ENCODE results near the gene FAM89A. TPM values are rescaled to one million over a fixed set of nuclear protein-coding genes. Genes with fewer than 3 reads are reported as not detected.
"Not testable (repeated sequence)": the region's sequence is repeated elsewhere in the genome, so short reads cannot be mapped to it uniquely, and the experiment has no call there.

FAM89A gene
- total RNA-seq, 3 donors from 2014 or later (not counting 1 experiment from before 2014, with no cell fraction given): 1.4 to 2.5 (median 2.0) TPM

DNA sequence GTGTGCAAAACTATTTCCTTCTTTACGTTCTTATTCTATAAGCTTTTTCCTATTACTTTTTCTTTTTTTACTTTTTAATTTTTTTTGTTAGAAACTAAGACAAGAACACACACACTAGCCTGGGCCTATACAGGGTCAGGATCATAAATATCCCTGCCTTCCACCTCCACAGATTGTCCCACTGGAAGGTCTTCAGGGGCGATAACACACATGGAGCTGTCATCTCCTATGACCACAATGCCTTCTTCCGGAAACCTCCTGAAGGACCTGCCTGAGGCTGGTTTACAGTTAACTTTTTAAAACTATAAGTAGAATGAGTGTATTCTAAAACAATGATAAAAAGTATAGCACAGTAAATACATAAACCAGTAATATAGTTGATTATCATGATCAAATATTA lies 10.3 kb upstream of the FAM89A start:
- Mint-ChIP-seq H3K27ac (no peak overlapping the region), H3K27me3 (ENCODE audit: low read depth in 2 of 2) (peaks cover 20 to 31% of the 10 kb centered on the region in 2 donors), H3K4me1 (peaks cover 0 to 10% of the 10 kb centered on the region in 2 donors), H3K4me3 (no peak overlapping the region), H3K36me3 (no peaks in the 10 kb centered on the region), H3K9me3 (no peaks in the 10 kb centered on the region)
- WGBS (ENCODE audit: insufficient coverage): 78% methylated on average over 2 of the region's 3 CpGs
- no peak overlapping the region for H3K27ac ChIP-seq (ENCODE audit: low read length)
- H3K9me3 ChIP-seq (ENCODE audit: control insufficient read depth, insufficient read depth, low read length): no peaks in the 10 kb centered on the region
- DNase-seq (no peak), ATAC-seq (no peak)
- TF ChIP-seq, protein P1, sequence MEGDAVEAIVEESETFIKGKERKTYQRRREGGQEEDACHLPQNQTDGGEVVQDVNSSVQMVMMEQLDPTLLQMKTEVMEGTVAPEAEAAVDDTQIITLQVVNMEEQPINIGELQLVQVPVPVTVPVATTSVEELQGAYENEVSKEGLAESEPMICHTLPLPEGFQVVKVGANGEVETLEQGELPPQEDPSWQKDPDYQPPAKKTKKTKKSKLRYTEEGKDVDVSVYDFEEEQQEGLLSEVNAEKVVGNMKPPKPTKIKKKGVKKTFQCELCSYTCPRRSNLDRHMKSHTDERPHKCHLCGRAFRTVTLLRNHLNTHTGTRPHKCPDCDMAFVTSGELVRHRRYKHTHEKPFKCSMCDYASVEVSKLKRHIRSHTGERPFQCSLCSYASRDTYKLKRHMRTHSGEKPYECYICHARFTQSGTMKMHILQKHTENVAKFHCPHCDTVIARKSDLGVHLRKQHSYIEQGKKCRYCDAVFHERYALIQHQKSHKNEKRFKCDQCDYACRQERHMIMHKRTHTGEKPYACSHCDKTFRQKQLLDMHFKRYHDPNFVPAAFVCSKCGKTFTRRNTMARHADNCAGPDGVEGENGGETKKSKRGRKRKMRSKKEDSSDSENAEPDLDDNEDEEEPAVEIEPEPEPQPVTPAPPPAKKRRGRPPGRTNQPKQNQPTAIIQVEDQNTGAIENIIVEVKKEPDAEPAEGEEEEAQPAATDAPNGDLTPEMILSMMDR (IDR thresholded peaks at IDR 0.05): no peak
- H3K27me3 ChIP-seq (ENCODE audit: control insufficient read depth, insufficient read depth, low read length): no peaks in the 10 kb centered on the region
- intact Hi-C loops (cut with micrococcal nuclease): no loop called here
- H3K4me1 ChIP-seq (ENCODE audit: control insufficient read depth, insufficient read depth, low read length): peaks cover 3% of the 10 kb centered on the region
- no peaks in the 10 kb centered on the region for H3K36me3 ChIP-seq (ENCODE audit: control insufficient read depth, insufficient read depth, low read length)
- no peak overlapping the region for H3K4me3 ChIP-seq (ENCODE audit: low read length)

DNA sequence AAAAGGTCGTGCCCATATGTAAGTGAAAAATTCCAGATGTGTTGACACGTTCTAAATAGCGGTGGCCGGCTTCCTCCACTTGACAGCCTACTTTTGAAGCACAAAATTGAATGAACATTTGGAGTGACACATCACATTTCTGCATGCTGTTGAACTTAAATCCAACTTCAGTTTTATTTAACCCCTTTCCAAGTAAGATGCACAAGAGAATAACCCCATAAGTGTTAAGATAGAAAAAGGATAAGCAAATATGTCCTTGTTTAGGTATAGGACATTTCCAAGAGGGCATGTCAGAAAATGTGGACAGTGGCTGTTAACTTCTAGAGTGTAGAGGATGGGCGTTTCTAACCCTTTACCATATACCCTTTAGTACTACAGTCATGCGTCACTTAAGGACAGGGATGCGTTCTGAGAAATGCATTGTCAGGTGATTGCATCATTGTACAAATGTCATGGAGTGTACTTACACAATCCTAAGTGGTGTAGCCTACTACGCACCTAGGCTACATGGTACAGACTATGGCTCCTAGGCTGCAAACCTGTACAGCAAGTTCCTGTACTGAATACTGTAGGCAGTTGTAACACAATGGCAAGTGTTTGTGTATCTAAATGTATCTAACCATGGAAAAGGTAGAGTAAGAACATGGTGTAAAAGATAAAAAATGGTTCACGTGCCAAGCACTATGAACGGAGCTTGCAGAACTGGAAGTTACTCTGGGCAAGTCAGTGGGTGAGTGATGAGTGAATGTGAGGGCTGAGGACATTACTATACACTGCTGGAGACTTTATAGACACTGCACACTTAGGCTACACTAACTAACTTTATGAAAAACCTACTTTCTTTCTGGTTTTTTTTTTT lies 9.3 kb upstream of the FAM89A start:
- ATAC-seq (peak in 1 of 3 donors; percentile 30), DNase-seq (no peak)
- intact Hi-C loops (cut with micrococcal nuclease): loop anchor here (10.0 kb wide), 1 partner anchor 475 kb away; the partner anchor contains the start of gene TSNAX
- 73% methylated on average over 9 of the region's 10 CpGs for WGBS (ENCODE audit: insufficient coverage)
- peaks cover 3% of the 10 kb centered on the region for H3K4me1 ChIP-seq (ENCODE audit: control insufficient read depth, insufficient read depth, low read length)
- Mint-ChIP-seq H3K36me3 (no peaks in the 10 kb centered on the region), H3K27me3 (ENCODE audit: low read depth in 2 of 2) (peaks cover 21 to 40% of the 10 kb centered on the region in 2 donors), H3K4me1 (peaks cover 0 to 10% of the 10 kb centered on the region in 2 donors), H3K4me3 (no peak overlapping the region), H3K27ac (no peak overlapping the region), H3K9me3 (peaks cover 2% of the 10 kb centered on the region in 2 donors)
- H3K4me3 ChIP-seq (ENCODE audit: low read length): no peak overlapping the region
- H3K9me3 ChIP-seq (ENCODE audit: control insufficient read depth, insufficient read depth, low read length): no peaks in the 10 kb centered on the region
- H3K27ac ChIP-seq (ENCODE audit: low read length): no peak overlapping the region
- H3K27me3 ChIP-seq (ENCODE audit: control insufficient read depth, insufficient read depth, low read length): no peaks in the 10 kb centered on the region
- TF ChIP-seq, protein P1 (IDR thresholded peaks at IDR 0.05): no peak
- H3K36me3 ChIP-seq (ENCODE audit: control insufficient read depth, insufficient read depth, low read length): no peaks in the 10 kb centered on the region

- H3K27ac Mint-ChIP-seq; H3K9me3 ChIP-seq (ENCODE audit: control insufficient read depth, insufficient read depth, low read length); DNase-seq; H3K4me3 Mint-ChIP-seq; H3K4me1 ChIP-seq (ENCODE audit: control insufficient read depth, insufficient read depth, low read length); H3K36me3 ChIP-seq (ENCODE audit: control insufficient read depth, insufficient read depth, low read length); H3K27me3 ChIP-seq (ENCODE audit: control insufficient read depth, insufficient read depth, low read length); H3K4me1 Mint-ChIP-seq; ATAC-seq; H3K27ac ChIP-seq (ENCODE audit: low read length); H3K9me3 Mint-ChIP-seq; H3K4me3 ChIP-seq (ENCODE audit: low read length); H3K36me3 Mint-ChIP-seq: not testable (repeated sequence)
- intact Hi-C loops (cut with micrococcal nuclease): loop anchor here (10.0 kb wide), 1 partner anchor 476 kb away; the partner anchor contains the start of gene TSNAX
- peaks cover 21 to 40% of the 10 kb centered on the region in 2 donors for H3K27me3 Mint-ChIP-seq (ENCODE audit: low read depth in 2 of 2)
- WGBS (ENCODE audit: insufficient coverage): 93% methylated on average over 9 of the region's 9 CpGs
Observed at GRCh38 chr1:231048419-231048818, 8.4 kb upstream of the FAM89A start.

GRCh38 chr1:231047529-231047928 lies 7.5 kb upstream of the FAM89A start:
- H3K27me3 Mint-ChIP-seq (ENCODE audit: low read depth in 2 of 2): peaks cover 19 to 40% of the 10 kb centered on the region in 2 donors
- H3K36me3 ChIP-seq (ENCODE audit: control insufficient read depth, insufficient read depth, low read length); H3K4me1 Mint-ChIP-seq; H3K4me3 ChIP-seq (ENCODE audit: low read length); H3K27ac Mint-ChIP-seq; H3K36me3 Mint-ChIP-seq; ATAC-seq; H3K9me3 Mint-ChIP-seq; H3K27ac ChIP-seq (ENCODE audit: low read length); H3K4me1 ChIP-seq (ENCODE audit: control insufficient read depth, insufficient read depth, low read length); H3K9me3 ChIP-seq (ENCODE audit: control insufficient read depth, insufficient read depth, low read length); DNase-seq; H3K4me3 Mint-ChIP-seq; H3K27me3 ChIP-seq (ENCODE audit: control insufficient read depth, insufficient read depth, low read length): not testable (repeated sequence)
- intact Hi-C loops (cut with micrococcal nuclease): loop anchor here (10.0 kb wide), 1 partner anchor 477 kb away; the partner anchor contains the start of gene TSNAX
